ENCODE measurements around the gene SETD3. TPM values are rescaled to one million over a fixed set of nuclear protein-coding genes. Genes with fewer than 3 reads are reported as not detected.

Gene SETD3
- total RNA-seq, 2 donors from 2014 or later: 34.6 to 39.4 TPM

- intact Hi-C loops (cut with DNase I): loop anchor here (10.0 kb wide), 1 partner anchor 99 kb away; no protein-coding TSS in a partner anchor
- DNase-seq (no peak), ATAC-seq (no peak)
- no peaks in the 10 kb centered on the region for H3K36me3 ChIP-seq (replicated peaks in 1 of 2; ENCODE audit: insufficient read depth in 1 of 2, low read depth in 2 of 2)
- WGBS, 2 donors: 92 to 100% methylated on average over 1 of the region's 1 CpG
- H3K27ac ChIP-seq: no peak overlapping the region
- H3K27me3 ChIP-seq: no peaks in the 10 kb centered on the region
- H3K4me1 ChIP-seq: peaks cover 27% of the 10 kb centered on the region
- TF ChIP-seq POLR2A (IDR thresholded peaks at IDR 0.05) (no peak), CTCF (IDR thresholded peaks at IDR 0.05) (no peak)
- no peaks in the 10 kb centered on the region for H3K9me3 ChIP-seq
- H3K4me3 ChIP-seq: no peak overlapping the region
These were observed 57.2 kb downstream of the SETD3 start for GRCh38 chr14:99423434-99423833.

- no peak for TF ChIP-seq CTCF (IDR thresholded peaks at IDR 0.05)
- no peak for TF ChIP-seq POLR2A (IDR thresholded peaks at IDR 0.05)
- DNase-seq (no peak), ATAC-seq (peak; percentile 53)
- Histone ChIP-seq H3K36me3 (replicated peaks in 1 of 2; ENCODE audit: insufficient read depth in 1 of 2, low read depth in 2 of 2) (no peaks in the 10 kb centered on the region), H3K27me3 (no peaks in the 10 kb centered on the region), H3K27ac (no peak overlapping the region), H3K9me3 (no peaks in the 10 kb centered on the region), H3K4me3 (no peak overlapping the region), H3K4me1 (peaks cover 27% of the 10 kb centered on the region)
- intact Hi-C loops (cut with DNase I): loop anchor here (10.0 kb wide), 1 partner anchor 98 kb away; no protein-coding TSS in a partner anchor
- 70 to 71% methylated on average over 7 of the region's 7 CpGs for WGBS, 2 donors
These were observed 58.2 kb downstream of the SETD3 start for GRCh38 chr14:99422228-99423010.

- ATAC-seq (no peak), DNase-seq (peak in 1 of 4 donors; percentile 20)
- peaks cover 27% of the 10 kb centered on the region for H3K4me1 ChIP-seq
- H3K4me3 ChIP-seq: no peak overlapping the region
- no peaks in the 10 kb centered on the region for H3K27me3 ChIP-seq
- no peaks in the 10 kb centered on the region for H3K36me3 ChIP-seq (replicated peaks in 1 of 2; ENCODE audit: insufficient read depth in 1 of 2, low read depth in 2 of 2)
- intact Hi-C loops (cut with DNase I): loop anchor here (10.0 kb wide), 1 partner anchor 96 kb away; no protein-coding TSS in a partner anchor
- 72 to 75% methylated on average over 6 of the region's 6 CpGs for WGBS, 2 donors
- no peak overlapping the region for H3K27ac ChIP-seq
- no peaks in the 10 kb centered on the region for H3K9me3 ChIP-seq
- TF ChIP-seq CTCF (IDR thresholded peaks at IDR 0.05): no peak
- no peak for TF ChIP-seq POLR2A (IDR thresholded peaks at IDR 0.05)
These were observed 59.9 kb downstream of the SETD3 start for GRCh38 chr14:99420711-99421110.

GRCh38 chr14:99419905-99420304 lies 60.8 kb downstream of the SETD3 start:
- no peaks in the 10 kb centered on the region for H3K9me3 ChIP-seq
- no peak overlapping the region for H3K4me3 ChIP-seq
- H3K4me1 ChIP-seq: peaks cover 20% of the 10 kb centered on the region
- no peaks in the 10 kb centered on the region for H3K27me3 ChIP-seq
- H3K36me3 ChIP-seq (replicated peaks in 1 of 2; ENCODE audit: insufficient read depth in 1 of 2, low read depth in 2 of 2): no peaks in the 10 kb centered on the region
- intact Hi-C loops (cut with DNase I): loop anchor here (10.0 kb wide), 1 partner anchor 95 kb away; no protein-coding TSS in a partner anchor
- H3K27ac ChIP-seq: no peak overlapping the region
- 94% methylated on average over 4 of the region's 4 CpGs for WGBS, 2 donors
- DNase-seq: no peak
- no peak for ATAC-seq
- no peak for TF ChIP-seq CTCF (IDR thresholded peaks at IDR 0.05)
- TF ChIP-seq POLR2A (IDR thresholded peaks at IDR 0.05): no peak
